ENCODE results near the gene LTC4S.

GRCh38 chr5:179818746-179819295, 25.0 kb downstream of the LTC4S start:
- TF ChIP-seq CTCF (IDR thresholded peaks at IDR 0.05 in 4 of 5, conservative IDR thresholded peaks at IDR 0.05 in 1 of 5) = no peak
- peak in 1 of 2 donors; percentile 84 for TF ChIP-seq POLR2A (IDR thresholded peaks at IDR 0.05)
